K562 (cell line): ENCODE data around the gene TTC38. TPM values are rescaled to one million over a fixed set of nuclear protein-coding genes. Genes with fewer than 3 reads are reported as not detected.

ENCODE experiments used
- ATF7 ChIP-seq: fragments of 450-650 bp; IDR thresholded peaks from 2 replicates; pipeline ENCODE4 v1.7.1; 2014; ENCODE audit warnings: mild to moderate bottlenecking, moderate library complexity
- EZH2 ChIP-seq: IDR thresholded peaks from 2 replicates; pipeline ENCODE4 v1.6.1; 2012; ENCODE audit warnings: low read depth, mild to moderate bottlenecking, inconsistent platforms, low read length, borderline replicate concordance
- GTF2A2 ChIP-seq: IDR thresholded peaks from 2 replicates; pipeline ENCODE4 v1.6.1; 2016; ENCODE audit warnings: mild to moderate bottlenecking, missing genetic modification characterization, missing compliant biosample characterization
- ZNF212 ChIP-seq: fragments of 450-650 bp; formaldehyde crosslinking; IDR thresholded peaks from 2 replicates; pipeline ENCODE4 v1.4.0; 2020; ENCODE audit warnings: mild to moderate bottlenecking
- polyA plus RNA-seq, 8 experiments: library from polyadenylated mRNA; depleted of rRNA in 4 of 8; stranded (reverse) in 5 of 8; unstranded in 3 of 8; fragments of >200 nt; fragmentation: Nextera tagmentation in 2 of 8; fragmentation: Illumina TruSeq in 1 of 8; extraction: Ambion mirVana in 2 of 8; extraction: Trizol in 1 of 8; gene quantifications; 2 replicates each; pipeline versions ENCODE4 v1.2.1 to v1.2.3, GENCODE V29; 2011 to 2014; ENCODE audit warnings: inconsistent platforms in 1 of 8, missing spikeins in 1 of 8
- total RNA-seq, 7 experiments: library from RNA; depleted of rRNA in 6 of 7; stranded (reverse); fragments of >200 nt in 6 of 7; fragmentation: Illumina TruSeq in 2 of 7; extraction: Trizol in 2 of 7; gene quantifications; 2 replicates each; pipeline versions ENCODE4 v1.2.1 to v1.2.3, GENCODE V29; 2011 to 2021; ENCODE audit warnings: low replicate concordance in 1 of 7
- TF ChIP-seq, protein P1 (sequence below), 2 experiments: fragments of 450-650 bp in 1 of 2; sonication (generic) in 1 of 2; formaldehyde crosslinking in 1 of 2; IDR thresholded peaks; 2 replicates each; pipeline versions ENCODE4 v1.7.1 to v1.9.0; 2016 to 2022; ENCODE audit warnings: inconsistent platforms in 1 of 2, mild to moderate bottlenecking in 1 of 2, missing genetic modification reagents in 1 of 2
- TF ChIP-seq, protein P2 (sequence below), 2 experiments: fragments of 450-650 bp; IDR thresholded peaks; 2 replicates each; pipeline ENCODE4 v1.6.1; 2016
- TF ChIP-seq, protein P3 (sequence below): sonication (generic); formaldehyde crosslinking; IDR thresholded peaks from 2 replicates; pipeline ENCODE4 v1.8.0; 2022; ENCODE audit warnings: mild to moderate bottlenecking, missing genetic modification reagents
- TF ChIP-seq, protein P4 (sequence below): fragments of 450-650 bp; IDR thresholded peaks from 2 replicates; pipeline ENCODE4 v1.6.1; 2016; ENCODE audit warnings: low read depth, mild to moderate bottlenecking, moderate library complexity
- TF ChIP-seq, protein P5 (sequence below): fragments of 450-650 bp; formaldehyde crosslinking; IDR thresholded peaks from 2 replicates; pipeline ENCODE4 v1.4.0; 2020; ENCODE audit warnings: mild to moderate bottlenecking, moderate library complexity
- TF ChIP-seq, protein P6 (sequence below): IDR thresholded peaks from 3 replicates; pipeline ENCODE4 v1.6.1; 2011; ENCODE audit warnings: borderline replicate concordance, mild to moderate bottlenecking; ENCODE audit not compliant: insufficient read length, insufficient read depth

The TTC38 gene
- total and polyA plus RNA-seq, 9 of the 15 experiments (the other 6 are each of a cell fraction or from before 2014, with no cell fraction given): 0.84 to 28.4 (median 18.1) TPM

DNA sequence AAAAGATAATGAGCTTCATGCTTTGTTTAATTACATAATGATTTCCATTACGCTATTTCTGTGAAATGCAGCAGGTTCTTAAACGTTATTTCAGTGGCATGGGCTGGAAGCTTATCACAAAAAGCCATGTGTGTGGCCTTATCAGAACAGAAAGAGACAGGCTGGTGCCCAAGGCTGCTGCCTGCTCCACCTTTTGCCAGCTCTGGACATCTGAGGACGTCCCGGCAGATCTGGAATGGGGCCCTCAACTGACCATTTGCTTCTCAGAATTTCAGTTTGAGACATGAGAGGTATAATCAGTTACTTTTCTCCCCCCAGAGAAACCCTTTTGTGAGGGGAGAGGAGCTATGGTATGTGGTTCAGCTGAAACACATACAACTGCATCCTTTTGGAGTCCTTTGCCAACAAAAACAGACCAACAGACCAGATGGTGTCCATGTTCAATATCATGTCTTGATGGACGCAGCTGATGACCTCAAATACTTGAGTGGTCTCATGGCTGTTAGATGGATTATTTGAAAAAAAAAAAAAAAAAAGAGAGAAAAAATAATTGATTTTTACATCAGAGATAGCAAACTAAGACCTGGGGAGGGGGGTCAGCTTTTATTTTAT is 26.3 kb upstream of the TTC38 start (continued):
- TF ChIP-seq, protein P1, sequence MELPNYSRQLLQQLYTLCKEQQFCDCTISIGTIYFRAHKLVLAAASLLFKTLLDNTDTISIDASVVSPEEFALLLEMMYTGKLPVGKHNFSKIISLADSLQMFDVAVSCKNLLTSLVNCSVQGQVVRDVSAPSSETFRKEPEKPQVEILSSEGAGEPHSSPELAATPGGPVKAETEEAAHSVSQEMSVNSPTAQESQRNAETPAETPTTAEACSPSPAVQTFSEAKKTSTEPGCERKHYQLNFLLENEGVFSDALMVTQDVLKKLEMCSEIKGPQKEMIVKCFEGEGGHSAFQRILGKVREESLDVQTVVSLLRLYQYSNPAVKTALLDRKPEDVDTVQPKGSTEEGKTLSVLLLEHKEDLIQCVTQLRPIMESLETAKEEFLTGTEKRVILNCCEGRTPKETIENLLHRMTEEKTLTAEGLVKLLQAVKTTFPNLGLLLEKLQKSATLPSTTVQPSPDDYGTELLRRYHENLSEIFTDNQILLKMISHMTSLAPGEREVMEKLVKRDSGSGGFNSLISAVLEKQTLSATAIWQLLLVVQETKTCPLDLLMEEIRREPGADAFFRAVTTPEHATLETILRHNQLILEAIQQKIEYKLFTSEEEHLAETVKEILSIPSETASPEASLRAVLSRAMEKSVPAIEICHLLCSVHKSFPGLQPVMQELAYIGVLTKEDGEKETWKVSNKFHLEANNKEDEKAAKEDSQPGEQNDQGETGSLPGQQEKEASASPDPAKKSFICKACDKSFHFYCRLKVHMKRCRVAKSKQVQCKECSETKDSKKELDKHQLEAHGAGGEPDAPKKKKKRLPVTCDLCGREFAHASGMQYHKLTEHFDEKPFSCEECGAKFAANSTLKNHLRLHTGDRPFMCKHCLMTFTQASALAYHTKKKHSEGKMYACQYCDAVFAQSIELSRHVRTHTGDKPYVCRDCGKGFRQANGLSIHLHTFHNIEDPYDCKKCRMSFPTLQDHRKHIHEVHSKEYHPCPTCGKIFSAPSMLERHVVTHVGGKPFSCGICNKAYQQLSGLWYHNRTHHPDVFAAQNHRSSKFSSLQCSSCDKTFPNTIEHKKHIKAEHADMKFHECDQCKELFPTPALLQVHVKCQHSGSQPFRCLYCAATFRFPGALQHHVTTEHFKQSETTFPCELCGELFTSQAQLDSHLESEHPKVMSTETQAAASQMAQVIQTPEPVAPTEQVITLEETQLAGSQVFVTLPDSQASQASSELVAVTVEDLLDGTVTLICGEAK (IDR thresholded peaks at IDR 0.05): no peak
- TF ChIP-seq, protein P1 (CRISPR knock-in tag; IDR thresholded peaks at IDR 0.05): no peak
- no peak for TF ChIP-seq EZH2
- TF ChIP-seq, protein P2, sequence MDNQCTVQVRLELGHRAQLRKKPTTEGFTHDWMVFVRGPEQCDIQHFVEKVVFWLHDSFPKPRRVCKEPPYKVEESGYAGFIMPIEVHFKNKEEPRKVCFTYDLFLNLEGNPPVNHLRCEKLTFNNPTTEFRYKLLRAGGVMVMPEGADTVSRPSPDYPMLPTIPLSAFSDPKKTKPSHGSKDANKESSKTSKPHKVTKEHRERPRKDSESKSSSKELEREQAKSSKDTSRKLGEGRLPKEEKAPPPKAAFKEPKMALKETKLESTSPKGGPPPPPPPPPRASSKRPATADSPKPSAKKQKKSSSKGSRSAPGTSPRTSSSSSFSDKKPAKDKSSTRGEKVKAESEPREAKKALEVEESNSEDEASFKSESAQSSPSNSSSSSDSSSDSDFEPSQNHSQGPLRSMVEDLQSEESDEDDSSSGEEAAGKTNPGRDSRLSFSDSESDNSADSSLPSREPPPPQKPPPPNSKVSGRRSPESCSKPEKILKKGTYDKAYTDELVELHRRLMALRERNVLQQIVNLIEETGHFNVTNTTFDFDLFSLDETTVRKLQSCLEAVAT (IDR thresholded peaks at IDR 0.05): no peak
- TF ChIP-seq, protein P3, sequence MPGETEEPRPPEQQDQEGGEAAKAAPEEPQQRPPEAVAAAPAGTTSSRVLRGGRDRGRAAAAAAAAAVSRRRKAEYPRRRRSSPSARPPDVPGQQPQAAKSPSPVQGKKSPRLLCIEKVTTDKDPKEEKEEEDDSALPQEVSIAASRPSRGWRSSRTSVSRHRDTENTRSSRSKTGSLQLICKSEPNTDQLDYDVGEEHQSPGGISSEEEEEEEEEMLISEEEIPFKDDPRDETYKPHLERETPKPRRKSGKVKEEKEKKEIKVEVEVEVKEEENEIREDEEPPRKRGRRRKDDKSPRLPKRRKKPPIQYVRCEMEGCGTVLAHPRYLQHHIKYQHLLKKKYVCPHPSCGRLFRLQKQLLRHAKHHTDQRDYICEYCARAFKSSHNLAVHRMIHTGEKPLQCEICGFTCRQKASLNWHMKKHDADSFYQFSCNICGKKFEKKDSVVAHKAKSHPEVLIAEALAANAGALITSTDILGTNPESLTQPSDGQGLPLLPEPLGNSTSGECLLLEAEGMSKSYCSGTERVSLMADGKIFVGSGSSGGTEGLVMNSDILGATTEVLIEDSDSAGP (CRISPR knock-in tag): no peak
- TF ChIP-seq, protein P4, sequence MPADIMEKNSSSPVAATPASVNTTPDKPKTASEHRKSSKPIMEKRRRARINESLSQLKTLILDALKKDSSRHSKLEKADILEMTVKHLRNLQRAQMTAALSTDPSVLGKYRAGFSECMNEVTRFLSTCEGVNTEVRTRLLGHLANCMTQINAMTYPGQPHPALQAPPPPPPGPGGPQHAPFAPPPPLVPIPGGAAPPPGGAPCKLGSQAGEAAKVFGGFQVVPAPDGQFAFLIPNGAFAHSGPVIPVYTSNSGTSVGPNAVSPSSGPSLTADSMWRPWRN: no peak
- TF ChIP-seq, protein P5, sequence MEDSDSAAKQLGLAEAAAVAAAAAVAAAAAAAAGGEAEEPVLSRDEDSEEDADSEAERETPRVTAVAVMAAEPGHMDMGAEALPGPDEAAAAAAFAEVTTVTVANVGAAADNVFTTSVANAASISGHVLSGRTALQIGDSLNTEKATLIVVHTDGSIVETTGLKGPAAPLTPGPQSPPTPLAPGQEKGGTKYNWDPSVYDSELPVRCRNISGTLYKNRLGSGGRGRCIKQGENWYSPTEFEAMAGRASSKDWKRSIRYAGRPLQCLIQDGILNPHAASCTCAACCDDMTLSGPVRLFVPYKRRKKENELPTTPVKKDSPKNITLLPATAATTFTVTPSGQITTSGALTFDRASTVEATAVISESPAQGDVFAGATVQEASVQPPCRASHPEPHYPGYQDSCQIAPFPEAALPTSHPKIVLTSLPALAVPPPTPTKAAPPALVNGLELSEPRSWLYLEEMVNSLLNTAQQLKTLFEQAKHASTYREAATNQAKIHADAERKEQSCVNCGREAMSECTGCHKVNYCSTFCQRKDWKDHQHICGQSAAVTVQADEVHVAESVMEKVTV: no peak
- 0 out of 2 replicates have a peak, but pooled peaks have one; percentile 11 for TF ChIP-seq ATF7
- no peak for TF ChIP-seq GTF2A2 (tag)
- TF ChIP-seq, protein P6, sequence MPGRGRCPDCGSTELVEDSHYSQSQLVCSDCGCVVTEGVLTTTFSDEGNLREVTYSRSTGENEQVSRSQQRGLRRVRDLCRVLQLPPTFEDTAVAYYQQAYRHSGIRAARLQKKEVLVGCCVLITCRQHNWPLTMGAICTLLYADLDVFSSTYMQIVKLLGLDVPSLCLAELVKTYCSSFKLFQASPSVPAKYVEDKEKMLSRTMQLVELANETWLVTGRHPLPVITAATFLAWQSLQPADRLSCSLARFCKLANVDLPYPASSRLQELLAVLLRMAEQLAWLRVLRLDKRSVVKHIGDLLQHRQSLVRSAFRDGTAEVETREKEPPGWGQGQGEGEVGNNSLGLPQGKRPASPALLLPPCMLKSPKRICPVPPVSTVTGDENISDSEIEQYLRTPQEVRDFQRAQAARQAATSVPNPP: no peak
- TF ChIP-seq ZNF212: no peak
